Activated B cell treated with CpG ODN at 0.5 μM for 24 hours (primary cell): ENCODE results near the gene KIF13A. TPM values are rescaled to one million over a fixed set of nuclear protein-coding genes. Genes with fewer than 3 reads are reported as not detected.
"Not testable (repeated sequence)": the region's sequence is repeated elsewhere in the genome, so short reads cannot be mapped to it uniquely, and the experiment has no call there.

Experiments used
- ATAC-seq: fragments of 200-7000 bp; cut with Tn5 transposase; one replicate; pipeline ENCODE4 v1.10.0; 2021; ENCODE audit warnings: low read depth, mild to moderate bottlenecking, moderate library complexity
- CTCF ChIA-PET: fragments of 350-600 bp; sonication (Branson Sonifier 250); formaldehyde crosslinking; loops from one replicate; lab custom pipeline; 2021; ENCODE audit warnings: antibody characterized with exemption; lab: Charles Lee
- POLR2A ChIA-PET: fragments of 350-600 bp; sonication (Branson Sonifier 250); formaldehyde crosslinking; loops from one replicate; lab custom pipeline; 2021; ENCODE audit warnings: antibody characterized with exemption; lab: Charles Lee
- DNase-seq: peaks from one replicate; pipeline ENCODE4 v3.0.0; 2022
- H3K27ac Mint-ChIP-seq: one replicate; pipeline ENCODE4 v1.8.0; 2020; ENCODE audit warnings: mixed read lengths
- H3K27me3 Mint-ChIP-seq: one replicate; pipeline ENCODE4 v1.8.0; 2021; ENCODE audit warnings: mixed read lengths
- H3K36me3 Mint-ChIP-seq: one replicate; pipeline ENCODE4 v1.8.0; 2021; ENCODE audit warnings: low read depth, mixed read lengths
- H3K4me1 Mint-ChIP-seq: one replicate; pipeline ENCODE4 v1.8.0; 2021; ENCODE audit warnings: mixed read lengths
- H3K4me3 Mint-ChIP-seq: one replicate; pipeline ENCODE4 v1.8.0; 2020; ENCODE audit warnings: mild to moderate bottlenecking, mixed read lengths
- H3K9me3 Mint-ChIP-seq: one replicate; pipeline ENCODE4 v1.8.0; 2020; ENCODE audit warnings: mixed read lengths
- intact Hi-C: fragments of 100-400 bp; cut with micrococcal nuclease; formaldehyde crosslinking; loops from one replicate; pipeline ENCODE4 v1.15.1; 2024
- total RNA-seq: library from RNA; stranded (reverse); gene quantifications from 2 replicates; pipeline ENCODE4 v1.2.3, GENCODE V29; 2022
- TF ChIP-seq, protein P1 (sequence below): fragments of 200-600 bp; IDR thresholded peaks from one replicate; pipeline ENCODE4 v1.8.0; 2022; ENCODE audit warnings: antibody characterized with exemption, mild to moderate bottlenecking

The KIF13A gene
- total RNA-seq, 1 donor from 2014 or later = 14.1 TPM

DNA sequence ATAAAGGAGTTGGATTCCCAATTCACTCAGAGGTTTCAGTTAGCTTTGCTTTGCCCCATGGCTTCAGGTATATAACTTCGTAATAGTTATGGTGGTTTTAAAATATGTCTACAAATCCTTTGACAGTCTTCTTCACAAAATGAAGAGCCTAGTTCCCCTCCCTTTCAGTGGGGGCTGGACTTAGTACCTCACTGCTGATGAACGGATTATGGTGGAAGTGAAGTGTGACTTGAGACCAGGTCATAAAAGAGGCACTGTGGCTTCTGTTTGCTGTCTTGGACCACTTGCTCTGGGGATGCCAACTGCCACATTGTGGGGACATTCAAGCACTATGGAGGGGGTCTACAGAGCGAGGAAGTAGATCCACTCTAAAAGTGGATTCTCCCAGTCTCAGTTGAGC, 233.2 kb downstream of the KIF13A start:
- no peak for DNase-seq
- Mint-ChIP-seq H3K9me3 (no peaks in the 10 kb centered on the region), H3K27me3 (no peaks in the 10 kb centered on the region), H3K4me3 (no peak overlapping the region), H3K36me3 (no peaks in the 10 kb centered on the region), H3K27ac (no peak overlapping the region), H3K4me1 (no peaks in the 10 kb centered on the region)
- ChIA-PET POLR2A (no interaction called here), CTCF (no interaction called here)
- no peak for ATAC-seq
- TF ChIP-seq, protein P1, sequence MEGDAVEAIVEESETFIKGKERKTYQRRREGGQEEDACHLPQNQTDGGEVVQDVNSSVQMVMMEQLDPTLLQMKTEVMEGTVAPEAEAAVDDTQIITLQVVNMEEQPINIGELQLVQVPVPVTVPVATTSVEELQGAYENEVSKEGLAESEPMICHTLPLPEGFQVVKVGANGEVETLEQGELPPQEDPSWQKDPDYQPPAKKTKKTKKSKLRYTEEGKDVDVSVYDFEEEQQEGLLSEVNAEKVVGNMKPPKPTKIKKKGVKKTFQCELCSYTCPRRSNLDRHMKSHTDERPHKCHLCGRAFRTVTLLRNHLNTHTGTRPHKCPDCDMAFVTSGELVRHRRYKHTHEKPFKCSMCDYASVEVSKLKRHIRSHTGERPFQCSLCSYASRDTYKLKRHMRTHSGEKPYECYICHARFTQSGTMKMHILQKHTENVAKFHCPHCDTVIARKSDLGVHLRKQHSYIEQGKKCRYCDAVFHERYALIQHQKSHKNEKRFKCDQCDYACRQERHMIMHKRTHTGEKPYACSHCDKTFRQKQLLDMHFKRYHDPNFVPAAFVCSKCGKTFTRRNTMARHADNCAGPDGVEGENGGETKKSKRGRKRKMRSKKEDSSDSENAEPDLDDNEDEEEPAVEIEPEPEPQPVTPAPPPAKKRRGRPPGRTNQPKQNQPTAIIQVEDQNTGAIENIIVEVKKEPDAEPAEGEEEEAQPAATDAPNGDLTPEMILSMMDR = no peak
- intact Hi-C loops = no loop called here

DNA sequence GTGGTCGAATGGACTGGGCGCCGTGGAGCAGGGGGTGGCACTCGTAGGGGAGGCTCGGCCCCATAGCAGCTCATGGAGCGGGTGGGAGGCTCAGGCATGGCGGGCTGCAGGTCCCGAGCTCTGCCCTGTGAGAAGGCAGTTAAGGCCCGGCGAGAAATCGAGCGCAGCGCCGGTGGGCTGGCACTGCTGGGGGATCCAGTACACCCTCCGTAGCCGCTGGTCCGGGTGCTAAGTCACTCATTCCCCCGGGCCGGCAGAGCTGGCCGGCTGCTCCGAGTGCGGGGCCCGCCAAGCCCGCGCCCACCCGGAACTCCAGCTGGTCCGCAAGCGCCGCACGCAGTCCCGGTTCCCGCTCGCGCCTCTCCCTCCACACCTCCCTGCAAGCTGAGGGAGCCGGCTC, 242.1 kb downstream of the KIF13A start:
- H3K9me3 Mint-ChIP-seq, H3K4me3 Mint-ChIP-seq, intact Hi-C loops, H3K36me3 Mint-ChIP-seq, CTCF ChIA-PET, H3K27me3 Mint-ChIP-seq, POLR2A ChIA-PET, DNase-seq, H3K27ac Mint-ChIP-seq, ATAC-seq: not testable (repeated sequence)
- H3K4me1 Mint-ChIP-seq = peaks cover 11% of the 10 kb centered on the region

DNA sequence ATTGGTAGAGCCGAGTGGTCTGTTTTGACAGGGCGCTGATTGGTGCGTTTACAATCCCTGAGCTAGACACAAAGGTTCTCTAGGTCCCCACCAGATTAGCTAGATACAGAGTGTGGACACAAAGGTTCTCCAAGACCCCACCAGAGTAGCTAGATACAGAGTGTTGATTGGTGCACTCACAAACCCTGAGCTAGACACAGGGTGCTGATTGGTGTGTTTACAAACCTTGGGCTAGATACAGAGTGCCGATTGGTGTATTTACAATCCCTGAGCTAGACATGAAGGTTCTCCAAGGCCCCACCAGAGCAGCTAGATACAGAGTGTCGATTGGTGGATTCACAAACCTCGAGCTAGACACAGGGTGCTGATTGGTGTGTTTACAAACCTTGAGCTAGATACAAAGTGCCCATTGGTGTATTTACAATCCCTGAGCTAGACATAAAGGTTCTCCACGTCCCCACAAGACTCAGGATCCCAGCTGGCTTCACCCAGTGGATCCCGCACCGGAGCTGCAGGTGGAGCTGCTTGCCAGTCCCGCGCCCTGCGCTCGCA, 242.6 kb downstream of the KIF13A start:
- H3K27me3 Mint-ChIP-seq, H3K27ac Mint-ChIP-seq, intact Hi-C loops, H3K36me3 Mint-ChIP-seq, H3K4me3 Mint-ChIP-seq, DNase-seq, H3K9me3 Mint-ChIP-seq, ATAC-seq, POLR2A ChIA-PET, CTCF ChIA-PET: not testable (repeated sequence)
- peaks cover 11% of the 10 kb centered on the region for H3K4me1 Mint-ChIP-seq

DNA sequence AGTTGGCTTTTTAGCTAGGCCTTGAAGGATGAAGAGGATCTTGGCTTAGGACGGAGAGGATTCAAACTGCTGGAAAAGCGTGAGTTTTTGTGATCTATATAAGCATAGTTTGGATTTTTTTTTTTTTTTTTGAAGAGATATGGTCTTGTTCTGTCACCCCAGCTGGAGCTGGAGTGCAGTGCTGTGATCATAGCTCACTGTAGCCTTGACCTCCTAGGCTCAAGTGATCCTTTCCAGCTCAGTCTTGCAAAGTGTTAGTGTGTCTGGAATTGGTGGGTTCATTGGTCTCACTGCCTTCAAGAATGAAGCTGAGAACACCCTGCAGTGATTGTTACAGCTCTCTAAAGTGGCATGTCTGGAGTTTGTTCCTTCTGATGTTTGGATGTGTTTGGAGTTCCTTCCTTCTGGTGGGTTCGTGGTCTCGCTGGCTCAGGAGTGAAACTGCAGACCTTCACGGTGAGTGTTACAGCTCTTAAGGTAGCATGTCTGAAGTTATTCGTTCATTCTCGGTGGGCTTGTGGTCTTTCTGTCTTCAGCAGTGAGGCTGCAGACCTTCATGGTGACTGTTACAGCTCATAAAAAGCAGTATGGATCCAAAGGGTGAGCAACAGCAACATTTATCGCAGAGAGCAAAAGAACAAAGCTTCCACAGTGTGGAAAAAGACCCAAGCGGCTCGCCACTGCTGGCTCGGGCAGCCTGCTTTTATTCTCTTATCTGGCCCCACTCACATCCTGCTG, 243.2 kb downstream of the KIF13A start:
- Mint-ChIP-seq H3K36me3 (no peaks in the 10 kb centered on the region), H3K27me3 (no peaks in the 10 kb centered on the region), H3K27ac (no peak overlapping the region), H3K4me3 (no peak overlapping the region), H3K4me1 (peaks cover 11% of the 10 kb centered on the region), H3K9me3 (peaks cover 3% of the 10 kb centered on the region)
- ATAC-seq (no peak), DNase-seq (no peak)
- CTCF ChIA-PET = no interaction called here
- intact Hi-C loops = no loop called here
- TF ChIP-seq, protein P1 = no peak
- POLR2A ChIA-PET = no interaction called here

DNA sequence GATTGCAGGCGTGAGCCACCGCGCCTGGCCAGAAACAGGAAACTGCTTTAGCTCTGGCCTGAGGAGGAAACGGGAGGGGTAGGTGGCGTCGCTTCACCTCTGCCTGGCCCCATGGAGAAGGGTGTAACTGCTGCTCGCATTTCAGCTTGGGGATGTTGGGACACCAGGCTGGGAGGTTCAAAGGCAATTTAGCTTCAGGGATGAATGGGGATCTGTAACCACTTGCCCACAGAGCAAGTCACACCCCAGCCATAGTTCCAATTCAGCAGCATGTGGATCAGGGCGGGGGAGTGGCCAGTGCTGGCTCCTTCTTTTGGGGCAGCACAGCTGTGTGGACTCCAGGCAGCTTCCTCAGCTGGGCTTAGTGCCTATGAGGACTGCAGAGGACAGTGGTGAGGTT, 245.9 kb downstream of the KIF13A start:
- ChIA-PET POLR2A (interaction anchor here (0.6 kb wide), 1 partner anchor 1324 kb away, joined by 3 read pairs; no protein-coding TSS in a partner anchor), CTCF (no interaction called here)
- TF ChIP-seq, protein P1 = no peak
- DNase-seq = no peak
- H3K27ac Mint-ChIP-seq = no peak overlapping the region
- H3K4me3 Mint-ChIP-seq = no peak overlapping the region
- peaks cover 11% of the 10 kb centered on the region for H3K4me1 Mint-ChIP-seq
- no peaks in the 10 kb centered on the region for H3K27me3 Mint-ChIP-seq
- no peak for ATAC-seq
- H3K36me3 Mint-ChIP-seq = peaks cover 4% of the 10 kb centered on the region
- intact Hi-C loops = no loop called here
- H3K9me3 Mint-ChIP-seq = peaks cover 20% of the 10 kb centered on the region

DNA sequence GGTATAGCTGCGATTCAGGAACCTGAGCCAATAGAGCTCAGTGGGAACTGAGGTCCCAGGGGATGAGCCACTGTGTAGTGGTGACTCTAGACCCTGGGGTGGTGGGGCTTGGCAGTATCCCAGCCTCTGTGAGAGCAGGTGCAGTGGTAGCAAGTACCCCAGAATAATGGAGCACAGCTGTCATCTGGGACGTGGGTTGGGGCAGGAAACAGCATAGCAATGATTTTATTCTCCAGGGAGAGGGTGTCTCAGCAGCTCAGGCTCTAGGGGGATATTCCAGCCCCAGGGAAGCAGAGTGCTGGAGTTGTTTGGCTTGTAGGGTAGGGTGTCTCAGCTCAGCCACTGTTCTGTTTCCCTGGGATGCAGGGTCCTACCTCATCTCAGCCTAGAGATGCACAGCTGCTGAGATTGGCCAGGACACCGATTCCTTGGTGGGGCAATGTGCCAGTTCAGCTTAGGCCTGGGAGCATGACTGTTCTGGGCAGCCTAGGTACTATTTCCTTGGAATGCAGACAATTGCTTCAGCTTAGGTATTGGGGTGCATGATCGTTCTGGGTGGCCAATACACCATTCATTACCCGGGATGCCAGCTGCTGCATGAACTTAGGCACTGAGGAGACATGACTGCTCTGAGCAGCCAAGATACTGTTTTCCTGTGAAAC, 246.7 kb downstream of the KIF13A start:
- CTCF ChIA-PET = no interaction called here
- no peak overlapping the region for H3K4me3 Mint-ChIP-seq

More for the DNA sequence above, 246.7 kb downstream of the KIF13A start:
- H3K9me3 Mint-ChIP-seq = peaks cover 20% of the 10 kb centered on the region
- TF ChIP-seq, protein P1 = no peak
- DNase-seq (no peak), ATAC-seq (no peak)
- H3K27me3 Mint-ChIP-seq = no peaks in the 10 kb centered on the region
- peaks cover 4% of the 10 kb centered on the region for H3K36me3 Mint-ChIP-seq
- intact Hi-C loops = no loop called here
- POLR2A ChIA-PET = no interaction called here
- H3K27ac Mint-ChIP-seq = no peak overlapping the region
- H3K4me1 Mint-ChIP-seq = peaks cover 11% of the 10 kb centered on the region
